H9 (cell line): Measurements from ENCODE around the gene TNC. TPM values are rescaled to one million over a fixed set of nuclear protein-coding genes. Genes with fewer than 3 reads are reported as not detected.

Experiments used
- DNase-seq: peaks from one replicate; pipeline ENCODE4 v3.0.0-alpha.2; 2017
- H2AFZ ChIP-seq: one replicate; pipeline ENCODE4 v1.6.1; 2013; ENCODE audit warnings: mild to moderate bottlenecking, low read length, control low read depth, moderate library complexity
- H2AK5ac ChIP-seq: 2 replicates; pipeline ENCODE4 v1.6.1; 2013; ENCODE audit warnings: low read length, control low read depth, mixed read lengths; ENCODE audit not compliant: insufficient read length
- H2BK120ac ChIP-seq: one replicate; pipeline ENCODE4 v1.6.1; 2013; ENCODE audit warnings: low read depth, mild to moderate bottlenecking, low read length, control low read depth, inconsistent platforms; ENCODE audit not compliant: poor library complexity, severe bottlenecking
- H2BK12ac ChIP-seq: 2 replicates; pipeline ENCODE4 v1.6.1; 2013; ENCODE audit warnings: low read length, control low read depth, mixed read lengths, low read depth; ENCODE audit not compliant: insufficient read length
- H2BK15ac ChIP-seq: 2 replicates; pipeline ENCODE4 v1.6.1; 2013; ENCODE audit warnings: low read depth, low read length, control low read depth
- H2BK20ac ChIP-seq: one replicate; pipeline ENCODE4 v1.6.1; 2013; ENCODE audit warnings: low read depth, mild to moderate bottlenecking, low read length, control low read depth, inconsistent platforms; ENCODE audit not compliant: poor library complexity, severe bottlenecking
- H2BK5ac ChIP-seq: 2 replicates; pipeline ENCODE4 v1.6.1; 2013; ENCODE audit warnings: low read length, control low read depth, mixed read lengths; ENCODE audit not compliant: insufficient read length
- H3K14ac ChIP-seq: 2 replicates; pipeline ENCODE4 v1.6.1; 2013; ENCODE audit warnings: low read length, control low read depth; ENCODE audit not compliant: insufficient read depth
- H3K18ac ChIP-seq: 2 replicates; pipeline ENCODE4 v1.6.1; 2013; ENCODE audit warnings: low read depth, mild to moderate bottlenecking, mixed read lengths, low read length, control low read depth; ENCODE audit not compliant: insufficient read length
- H3K23ac ChIP-seq: 2 replicates; pipeline ENCODE4 v1.6.1; 2013; ENCODE audit warnings: low read length, control low read depth, mixed read lengths, low read depth; ENCODE audit not compliant: insufficient read length
- H3K23me2 ChIP-seq: 2 replicates; pipeline ENCODE4 v1.6.1; 2013; ENCODE audit warnings: low read depth, mild to moderate bottlenecking, mixed read lengths, low read length, control low read depth; ENCODE audit not compliant: insufficient read length, poor library complexity, severe bottlenecking
- H3K27ac ChIP-seq: 2 replicates; pipeline ENCODE4 v1.5.1; 2013; ENCODE audit warnings: low read length, control low read depth, mixed read lengths, low read depth; ENCODE audit not compliant: insufficient read length
- H3K27me3 ChIP-seq: 2 replicates; pipeline ENCODE4 v1.6.1; 2013; ENCODE audit warnings: low read length, control low read depth, inconsistent platforms; ENCODE audit not compliant: insufficient read depth
- H3K4ac ChIP-seq: 2 replicates; pipeline ENCODE4 v1.6.1; 2013; ENCODE audit warnings: low read depth, mild to moderate bottlenecking, control low read depth, inconsistent platforms, low read length, moderate library complexity
- H3K4me1 ChIP-seq: 2 replicates; pipeline ENCODE4 v1.6.1; 2013; ENCODE audit warnings: low read length, control low read depth, inconsistent platforms; ENCODE audit not compliant: insufficient read depth
- H3K4me2 ChIP-seq: 2 replicates; pipeline ENCODE4 v1.6.1; 2013; ENCODE audit warnings: low read length, control low read depth, mixed read lengths; ENCODE audit not compliant: insufficient read length, insufficient read depth
- H3K56ac ChIP-seq: 2 replicates; pipeline ENCODE4 v1.6.1; 2013; ENCODE audit warnings: low read depth, mild to moderate bottlenecking, mixed read lengths, low read length, control low read depth; ENCODE audit not compliant: insufficient read length
- H3K79me1 ChIP-seq: 2 replicates; pipeline ENCODE4 v1.6.1; 2013; ENCODE audit warnings: low read depth, mild to moderate bottlenecking, moderate library complexity, low read length, control low read depth, inconsistent platforms; ENCODE audit not compliant: insufficient read depth, poor library complexity, severe bottlenecking
- H3K79me2 ChIP-seq: 2 replicates; pipeline ENCODE4 v1.6.1; 2013; ENCODE audit warnings: low read length, control low read depth, inconsistent platforms; ENCODE audit not compliant: insufficient read depth
- H3K9ac ChIP-seq: 2 replicates; pipeline ENCODE4 v1.6.1; 2013; ENCODE audit warnings: low read length, control low read depth, mixed read lengths; ENCODE audit not compliant: insufficient read length; ENCODE audit errors: extremely low read depth
- H3K9me3 ChIP-seq: one replicate; pipeline ENCODE4 v1.6.1; 2013; ENCODE audit warnings: low read depth, low read length, inconsistent platforms; ENCODE audit not compliant: control insufficient read depth
- H3T11ph ChIP-seq: one replicate; pipeline ENCODE4 v1.6.1; 2013; ENCODE audit warnings: mild to moderate bottlenecking, low read length, control low read depth, inconsistent platforms
- H4K20me1 ChIP-seq: one replicate; pipeline ENCODE4 v1.6.1; 2013; ENCODE audit not compliant: control insufficient read depth, insufficient read length, insufficient read depth
- H4K5ac ChIP-seq: 2 replicates; pipeline ENCODE4 v1.6.1; 2013; ENCODE audit warnings: low read depth, mild to moderate bottlenecking, mixed read lengths, low read length, control low read depth; ENCODE audit not compliant: insufficient read length
- H4K8ac ChIP-seq: replicated peaks from 2 replicates; pipeline ENCODE4 v1.6.1; 2013; ENCODE audit warnings: low read length, control low read depth, mixed read lengths, low read depth; ENCODE audit not compliant: insufficient read length
- H4K91ac ChIP-seq: 2 replicates; pipeline ENCODE4 v1.6.1; 2013; ENCODE audit warnings: low read depth, mild to moderate bottlenecking, moderate library complexity, mixed read lengths, low read length, control low read depth; ENCODE audit not compliant: insufficient read length
- H3K27ac Mint-ChIP-seq, 3 experiments: 2 replicates in 2 of 3; 3 replicates in 1 of 3; pipeline ENCODE4 v1.8.0; 2020 to 2021; ENCODE audit warnings: mixed read lengths in 3 of 3, mild to moderate bottlenecking in 1 of 3, moderate library complexity in 1 of 3
- H3K27me3 Mint-ChIP-seq: 2 replicates; pipeline ENCODE4 v1.8.0; 2021; ENCODE audit warnings: low read depth, mild to moderate bottlenecking, moderate library complexity, mixed read lengths
- H3K36me3 Mint-ChIP-seq, 3 experiments: 2 replicates in 2 of 3; 3 replicates in 1 of 3; pipeline ENCODE4 v1.8.0; 2020 to 2021; ENCODE audit warnings: low read depth in 3 of 3, mixed read lengths in 3 of 3; ENCODE audit not compliant: insufficient read depth in 1 of 3
- H3K4me1 Mint-ChIP-seq, 2 experiments: 2 replicates each; pipeline ENCODE4 v1.8.0; 2020; ENCODE audit warnings: mixed read lengths in 2 of 2
- H3K4me3 Mint-ChIP-seq, 2 experiments: 2 replicates in 1 of 2; 3 replicates in 1 of 2; pipeline ENCODE4 v1.8.0; 2020 to 2021; ENCODE audit warnings: mild to moderate bottlenecking in 2 of 2, mixed read lengths in 2 of 2, moderate library complexity in 1 of 2
- H3K9me3 Mint-ChIP-seq, 2 experiments: 2 replicates in 1 of 2; 3 replicates in 1 of 2; pipeline ENCODE4 v1.8.0; 2020; ENCODE audit warnings: mild to moderate bottlenecking in 2 of 2, mixed read lengths in 2 of 2, moderate library complexity in 1 of 2
- CTCF ChIP-seq: fragments of 200-600 bp; sonication (generic); conservative IDR thresholded peaks from 3 replicates; pipeline ENCODE4 v1.8.0; 2021; ENCODE audit warnings: antibody characterized with exemption, mild to moderate bottlenecking
- WGBS: extraction: QIAGEN DNeasy Blood & Tissue Kit; methylation state at CpG from one replicate; pipeline ENCODE4 v1.1.7; 2013; ENCODE audit warnings: missing lambda C conversion rate, low lambda C conversion rate, mixed read lengths; ENCODE audit not compliant: insufficient read length; ENCODE audit errors: extremely low coverage; 5-methylcytosine and 5-hydroxymethylcytosine counted together
- total RNA-seq: library from RNA; stranded (reverse); gene quantifications from 2 replicates; pipeline ENCODE4 v1.2.1, GENCODE V29; 2021

TNC gene
- total RNA-seq, 1 experiment from 2014 or later = 0.63 TPM

GRCh38 chr9:114981063-114981462 is 136.9 kb downstream of the TNC start:
- DNase-seq = no peak
- no peak overlapping the region for H2BK12ac ChIP-seq
- H3K9ac ChIP-seq = no peak overlapping the region
- H3K9me3 ChIP-seq = no peaks in the 10 kb centered on the region
- no peak overlapping the region for H3K4me2 ChIP-seq
- no peak overlapping the region for H2BK5ac ChIP-seq
- no peak overlapping the region for H2BK15ac ChIP-seq
- peaks cover 90% of the 10 kb centered on the region for H3K27me3 Mint-ChIP-seq
- no peaks in the 10 kb centered on the region for H3K23me2 ChIP-seq
- no peak overlapping the region for H4K91ac ChIP-seq
- no peaks in the 10 kb centered on the region for H4K20me1 ChIP-seq
- H3K36me3 Mint-ChIP-seq = no peaks in the 10 kb centered on the region
- H3T11ph ChIP-seq = no peak overlapping the region
- H3K4me3 Mint-ChIP-seq = no peak overlapping the region
- no peak overlapping the region for H3K23ac ChIP-seq
- no CpG with 5 or more reads among the region's 4 CpGs for WGBS
- no peak for TF ChIP-seq CTCF
- no peak overlapping the region for H3K27ac ChIP-seq
- no peak overlapping the region for H4K8ac ChIP-seq
- no peak overlapping the region for H2BK20ac ChIP-seq
- no peaks in the 10 kb centered on the region for H3K27me3 ChIP-seq
- H3K4me1 ChIP-seq = no peaks in the 10 kb centered on the region
- H4K5ac ChIP-seq = no peak overlapping the region
- H2AK5ac ChIP-seq = no peak overlapping the region
- H3K14ac ChIP-seq = no peak overlapping the region
- H3K4ac ChIP-seq = no peak overlapping the region
- no peak overlapping the region for H2AFZ ChIP-seq
- no peak overlapping the region for H3K56ac ChIP-seq
- H3K79me1 ChIP-seq = no peaks in the 10 kb centered on the region
- H3K9me3 Mint-ChIP-seq = no peaks in the 10 kb centered on the region
- H3K4me1 Mint-ChIP-seq = no peaks in the 10 kb centered on the region
- H3K27ac Mint-ChIP-seq = no peak overlapping the region
- H3K79me2 ChIP-seq = no peaks in the 10 kb centered on the region
- no peak overlapping the region for H3K18ac ChIP-seq
- no peak overlapping the region for H2BK120ac ChIP-seq
